BJ (cell line): ENCODE measurements around the gene ARHGEF38. TPM values are rescaled to one million over a fixed set of nuclear protein-coding genes. Genes with fewer than 3 reads are reported as not detected.

ENCODE experiments used
- CTCF ChIA-PET: fragments of 350-600 bp; formaldehyde crosslinking; extraction: SDS; loops from one replicate; lab custom pipeline; 2021; ENCODE audit warnings: antibody characterized with exemption, inconsistent platforms; lab: Yijun Ruan, JAX
- POLR2A ChIA-PET: fragments of 300-600 bp; sonication (Branson Sonifier 250); formaldehyde crosslinking; extraction: SDS; loops from one replicate; lab custom pipeline; 2021; ENCODE audit warnings: antibody characterized with exemption; lab: Charles Lee
- DNase-seq: peaks from one replicate; pipeline ENCODE4 v3.0.0-alpha.2; 2011; ENCODE audit warnings: low read depth
- H3K27me3 ChIP-seq: 2 replicates; pipeline ENCODE4 v1.6.0; 2011; ENCODE audit warnings: low read length; ENCODE audit not compliant: control insufficient read depth, insufficient read depth
- H3K36me3 ChIP-seq: 2 replicates; pipeline ENCODE4 v1.5.1; 2011; ENCODE audit warnings: low read length; ENCODE audit not compliant: control insufficient read depth, insufficient read depth
- H3K4me3 ChIP-seq: 2 replicates; pipeline ENCODE4 v1.5.1; 2011; ENCODE audit warnings: low read depth, mild to moderate bottlenecking, control low read depth, low read length
- CTCF ChIP-seq: IDR thresholded peaks from 2 replicates; pipeline ENCODE4 v1.5.1; 2011; ENCODE audit warnings: low read depth, mild to moderate bottlenecking, control low read depth, inconsistent platforms, low read length, moderate library complexity; ENCODE audit not compliant: insufficient read depth
- polyA minus RNA-seq: library from RNA; depleted of rRNA, polyadenylated mRNA; stranded (reverse); fragments of >200 nt; gene quantifications from 2 replicates; pipeline ENCODE4 v1.2.3, GENCODE V29; 2011; rRNA and poly(A)+ RNA removed
- polyA plus RNA-seq: library from polyadenylated mRNA; depleted of rRNA; stranded (reverse); fragments of >200 nt; gene quantifications from 2 replicates; pipeline ENCODE4 v1.2.3, GENCODE V29; 2011; rRNA removed

Gene ARHGEF38, protein sequence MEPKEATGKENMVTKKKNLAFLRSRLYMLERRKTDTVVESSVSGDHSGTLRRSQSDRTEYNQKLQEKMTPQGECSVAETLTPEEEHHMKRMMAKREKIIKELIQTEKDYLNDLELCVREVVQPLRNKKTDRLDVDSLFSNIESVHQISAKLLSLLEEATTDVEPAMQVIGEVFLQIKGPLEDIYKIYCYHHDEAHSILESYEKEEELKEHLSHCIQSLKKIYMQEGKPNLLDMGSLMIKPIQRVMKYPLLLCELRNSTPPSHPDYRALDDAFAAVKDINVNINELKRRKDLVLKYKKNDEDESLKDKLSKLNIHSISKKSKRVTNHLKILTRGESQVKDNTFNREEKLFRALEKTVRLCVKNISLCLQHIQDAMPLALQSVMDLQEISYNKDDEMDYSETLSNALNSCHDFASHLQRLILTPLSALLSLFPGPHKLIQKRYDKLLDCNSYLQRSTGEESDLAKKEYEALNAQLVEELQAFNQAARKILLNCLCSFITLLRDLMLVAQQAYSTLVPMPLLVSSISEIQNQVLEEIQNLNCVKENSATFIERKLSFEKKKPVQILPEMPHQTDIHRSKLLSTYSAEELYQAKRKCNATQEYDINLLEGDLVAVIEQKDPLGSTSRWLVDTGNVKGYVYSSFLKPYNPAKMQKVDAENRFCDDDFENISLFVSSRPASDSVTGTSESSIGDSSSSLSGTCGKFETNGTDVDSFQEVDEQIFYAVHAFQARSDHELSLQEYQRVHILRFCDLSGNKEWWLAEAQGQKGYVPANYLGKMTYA
- not detected in 2 replicates for polyA plus RNA-seq
- polyA minus RNA-seq: not detected in 2 replicates

DNA sequence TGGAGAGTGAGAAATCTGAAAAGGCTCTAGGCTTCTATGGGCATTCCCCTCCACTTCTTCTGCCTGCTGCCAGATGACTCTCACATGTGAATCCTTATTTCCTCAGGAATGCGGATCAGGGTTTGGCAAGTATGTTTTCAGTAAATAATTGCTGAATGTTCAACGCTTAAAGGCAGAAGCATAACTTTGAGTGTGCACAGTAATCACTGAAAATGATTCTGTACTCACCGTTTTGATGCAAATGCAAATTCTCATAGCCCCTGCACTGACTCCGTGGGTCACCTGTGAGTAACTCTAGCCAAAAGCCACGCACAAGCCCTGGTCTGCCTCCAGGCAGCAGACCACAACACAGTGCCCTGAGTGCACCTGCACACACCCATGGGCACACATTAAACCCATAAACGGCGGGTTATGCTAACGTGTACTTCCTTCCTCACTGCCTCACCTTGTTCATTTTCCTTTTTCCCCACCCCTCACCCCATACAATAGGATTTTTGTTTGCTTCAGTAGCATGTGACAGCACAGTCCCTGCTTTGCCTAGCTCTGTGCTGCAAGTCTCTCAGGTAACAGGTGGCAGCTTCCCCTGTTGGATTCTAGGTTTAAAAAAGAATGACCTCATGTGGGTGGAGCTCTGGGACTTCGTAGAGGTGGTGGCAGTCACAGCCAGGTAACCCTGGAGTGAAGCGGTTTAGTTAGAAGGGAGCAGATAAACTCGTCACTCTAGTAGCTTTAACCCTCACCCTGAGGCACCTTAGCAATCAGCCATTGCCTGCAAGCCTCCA lies at the start of gene ARHGEF38:
ARHGEF38 (plus strand) TSS at position 656 of the 782 bp plus-strand sequence. CDS start 146 bp downstream, outside the sequence.
- ChIA-PET CTCF (no interaction called here), POLR2A (no interaction called here)
- TF ChIP-seq CTCF: no peak
- Histone ChIP-seq H3K4me3 (no peak within 1 kb of the TSS), H3K36me3 (no peaks in the 10 kb centered on the region), H3K27me3 (no peaks in the 10 kb centered on the region; the same call in 1 of the 2 replicates)
- DNase-seq: no peak

GRCh38 chr4:105503484-105503883 lies 48.9 kb upstream of the ARHGEF38 start:
- no peaks in the 10 kb centered on the region for H3K36me3 ChIP-seq
- TF ChIP-seq CTCF: no peak
- H3K4me3 ChIP-seq: no peak overlapping the region
- no peaks in the 10 kb centered on the region for H3K27me3 ChIP-seq
- ChIA-PET POLR2A (no interaction called here), CTCF (interaction anchor here (1.3 kb wide), 1 partner anchor 12 kb away, joined by 5 read pairs; no protein-coding TSS in a partner anchor)
- no peak for DNase-seq

DNA sequence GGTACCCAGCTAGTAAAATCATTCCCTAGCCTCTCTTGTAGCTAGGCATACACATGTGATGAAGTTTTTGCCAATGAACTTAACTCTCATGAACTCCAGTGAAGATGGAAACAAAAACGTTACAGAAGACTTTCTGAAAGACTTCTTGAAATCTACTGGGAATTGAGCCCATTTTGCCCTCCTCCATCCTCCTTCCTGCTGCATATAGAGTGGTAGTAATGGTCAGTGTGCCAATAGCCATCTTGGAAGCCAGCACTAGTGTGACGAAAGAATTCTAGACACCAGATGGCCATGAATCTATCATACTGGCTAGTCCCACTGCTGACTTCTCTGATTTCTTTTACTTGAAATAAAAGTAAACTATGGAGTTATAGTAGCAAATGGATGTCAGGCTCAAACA lies 47.7 kb upstream of the ARHGEF38 start:
- ChIA-PET POLR2A (no interaction called here), CTCF (interaction anchor here (1.3 kb wide), 1 partner anchor 11 kb away, joined by 5 read pairs; no protein-coding TSS in a partner anchor)
- Histone ChIP-seq H3K36me3 (no peaks in the 10 kb centered on the region), H3K4me3 (no peak overlapping the region), H3K27me3 (no peaks in the 10 kb centered on the region)
- no peak for DNase-seq
- TF ChIP-seq CTCF: no peak

DNA sequence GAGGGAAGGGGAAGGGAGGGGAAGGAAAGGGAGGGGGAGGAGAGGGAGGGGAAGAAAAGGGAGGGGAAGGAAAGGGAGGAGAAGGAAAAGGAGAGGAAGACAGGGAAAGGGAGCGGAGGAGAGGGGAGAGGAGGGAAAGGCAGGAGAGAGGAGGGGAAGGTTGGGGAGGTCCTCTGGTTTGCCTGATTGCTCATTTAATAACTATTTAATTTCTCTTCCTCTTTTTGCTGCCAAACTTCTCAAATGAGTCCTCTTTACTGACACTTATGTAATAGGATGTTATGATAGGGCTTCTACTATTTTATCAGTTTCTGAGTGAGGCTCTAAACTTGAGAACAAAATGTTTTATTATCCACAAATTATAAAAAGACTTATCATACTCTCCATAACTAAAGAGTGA lies 43.1 kb upstream of the ARHGEF38 start:
- no peak overlapping the region for H3K4me3 ChIP-seq
- no peak for TF ChIP-seq CTCF
- H3K36me3 ChIP-seq: no peaks in the 10 kb centered on the region
- ChIA-PET CTCF (no interaction called here), POLR2A (no interaction called here)
- H3K27me3 ChIP-seq: no peaks in the 10 kb centered on the region
- no peak for DNase-seq
